Measurements from ENCODE around the gene CFAP70.
A peak's percentile ranks its signal among the peaks of the same experiment; 100 is the strongest.
"Not testable (repeated sequence)": the region's sequence is repeated elsewhere in the genome, so short reads cannot be mapped to it uniquely, and the experiment has no call there.

Gene CFAP70

DNA sequence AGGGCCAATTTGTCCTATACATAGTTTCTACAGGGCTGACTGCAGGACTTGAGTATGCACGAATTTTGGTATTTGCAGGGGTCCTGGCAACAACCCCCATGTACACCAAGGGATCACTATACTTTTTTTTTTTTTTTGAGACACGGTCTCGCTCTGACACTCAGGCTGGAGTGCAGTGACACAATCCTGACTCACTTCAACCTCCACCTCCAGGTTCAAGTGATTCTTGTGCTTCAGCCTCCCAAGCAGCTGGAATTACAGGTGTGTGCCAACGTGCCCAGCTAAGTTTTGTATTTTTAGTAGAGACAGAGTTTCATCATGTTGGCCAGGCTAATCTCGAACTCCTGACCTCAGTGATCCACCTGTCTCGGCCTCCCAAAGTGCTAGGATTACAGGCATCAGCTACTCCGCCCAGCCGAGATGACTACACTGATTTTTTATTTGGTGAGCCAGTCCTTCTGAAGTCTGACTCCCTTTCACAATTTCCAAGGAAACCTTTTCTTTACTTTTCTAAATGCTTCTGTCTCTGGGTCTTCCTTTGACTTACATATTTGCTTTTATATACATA, 19.8 kb downstream of the CFAP70 start:
- no peak for DNase-seq

DNA sequence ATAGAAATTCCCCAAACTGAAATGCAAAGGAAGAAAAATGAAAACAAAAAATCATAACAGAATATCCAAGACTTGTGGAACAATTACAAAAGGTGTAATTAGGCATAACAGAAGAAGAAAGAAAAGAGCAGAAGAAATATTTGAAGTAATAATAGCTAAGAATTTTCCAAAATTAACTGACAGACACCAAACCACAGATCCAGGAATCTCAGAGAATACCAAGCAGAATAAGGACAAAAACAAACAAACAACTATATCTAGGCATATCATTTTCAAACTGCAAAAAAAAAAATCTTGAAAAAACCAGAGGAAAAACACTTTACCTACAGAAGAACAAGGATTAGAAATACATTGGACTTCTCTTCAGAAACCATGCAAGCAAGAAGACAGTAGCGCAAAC, 25.5 kb downstream of the CFAP70 start:
- no peak for DNase-seq

DNA sequence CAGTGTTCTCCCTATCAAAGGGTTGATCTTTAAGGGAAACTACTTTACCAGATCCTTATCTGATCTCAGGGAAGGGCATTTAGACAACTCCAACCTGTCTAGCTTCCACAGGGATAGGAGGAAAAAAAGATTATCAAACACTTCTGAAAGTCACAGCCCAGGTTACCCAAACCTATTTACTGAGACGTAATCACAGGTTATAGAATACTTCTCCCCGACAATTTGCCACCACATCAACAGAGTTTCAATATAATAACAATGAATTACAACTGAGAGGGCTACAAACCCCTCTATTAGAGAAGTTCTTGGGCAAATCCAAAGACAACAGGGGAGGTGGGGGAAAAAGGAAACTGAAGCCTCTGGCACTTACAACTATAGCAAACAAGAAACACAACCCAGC, 26.3 kb downstream of the CFAP70 start:
- DNase-seq = no peak

DNA sequence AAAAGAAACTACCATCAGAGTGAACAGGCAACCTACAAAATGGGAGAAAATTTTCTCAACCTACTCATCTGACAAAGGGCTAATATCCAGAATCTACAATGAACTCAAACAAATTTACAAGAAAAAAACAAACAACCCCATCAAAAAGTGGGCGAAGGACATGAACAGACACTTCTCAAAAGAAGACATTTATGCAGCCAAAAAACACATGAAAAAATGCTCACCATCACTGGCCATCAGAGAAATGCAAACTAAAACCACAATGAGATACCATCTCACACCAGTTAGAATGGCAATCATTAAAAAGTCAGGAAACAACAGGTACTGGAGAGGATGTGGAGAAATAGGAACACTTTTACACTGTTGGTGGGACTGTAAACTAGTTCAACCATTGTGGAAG, 30.1 kb downstream of the CFAP70 start:
- not testable (repeated sequence) for DNase-seq

DNA sequence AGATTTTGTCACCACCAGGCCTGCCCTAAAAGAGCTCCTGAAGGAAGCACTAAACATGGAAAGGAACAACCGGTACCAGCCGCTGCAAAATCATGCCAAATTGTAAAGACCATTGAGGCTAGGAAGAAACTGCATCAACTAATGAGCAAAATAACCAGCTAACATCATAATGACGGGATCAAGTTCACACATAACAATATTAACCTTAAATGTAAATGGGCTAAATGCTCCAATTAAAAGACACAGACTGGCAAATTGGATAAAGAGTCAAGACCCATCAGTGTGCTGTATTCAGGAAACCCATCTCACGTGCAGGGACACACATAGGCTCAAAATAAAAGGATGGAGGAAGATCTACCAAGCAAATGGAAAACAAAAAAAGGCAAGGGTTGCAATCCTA, 33.4 kb downstream of the CFAP70 start:
- DNase-seq = not testable (repeated sequence)

DNA sequence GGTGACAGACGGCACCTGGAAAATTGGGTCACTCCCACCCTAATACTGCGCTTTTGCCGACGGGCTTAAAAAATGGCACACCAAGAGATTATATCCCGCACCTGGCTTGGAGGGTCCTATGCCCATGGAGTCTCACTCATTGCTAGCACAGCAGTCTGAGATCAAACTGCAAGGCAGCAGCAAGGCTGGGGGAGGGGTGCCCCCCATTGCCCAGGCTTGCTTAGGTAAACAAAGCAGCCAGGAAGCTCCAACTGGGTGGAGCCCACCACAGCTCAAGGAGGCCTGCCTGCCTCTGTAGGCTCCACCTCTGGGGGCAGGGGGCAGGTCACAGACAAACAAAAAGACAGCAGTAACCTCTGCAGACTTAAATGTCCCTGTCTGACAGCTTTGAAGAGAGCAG, 35.1 kb downstream of the CFAP70 start:
- not testable (repeated sequence) for DNase-seq

DNA sequence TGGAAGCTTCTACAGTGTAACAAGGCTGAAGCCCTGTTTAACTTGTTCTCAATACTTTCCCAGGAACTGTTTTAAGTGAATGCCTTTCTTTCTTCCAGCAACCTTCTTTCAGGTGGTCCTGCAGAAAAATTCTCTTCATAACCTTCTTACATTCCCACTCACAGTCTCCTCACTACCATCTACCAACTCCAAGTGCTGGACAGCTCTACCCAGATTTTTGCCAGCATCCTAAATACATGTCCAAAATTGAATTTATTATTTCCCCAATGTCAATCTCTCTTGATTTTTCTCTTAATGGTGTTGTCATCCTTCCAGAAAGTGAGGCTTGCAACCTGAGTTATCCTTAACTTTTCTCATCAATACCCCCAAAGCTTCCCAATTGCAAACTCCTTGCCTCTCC, 48.2 kb downstream of the CFAP70 start:
- DNase-seq = no peak

DNA sequence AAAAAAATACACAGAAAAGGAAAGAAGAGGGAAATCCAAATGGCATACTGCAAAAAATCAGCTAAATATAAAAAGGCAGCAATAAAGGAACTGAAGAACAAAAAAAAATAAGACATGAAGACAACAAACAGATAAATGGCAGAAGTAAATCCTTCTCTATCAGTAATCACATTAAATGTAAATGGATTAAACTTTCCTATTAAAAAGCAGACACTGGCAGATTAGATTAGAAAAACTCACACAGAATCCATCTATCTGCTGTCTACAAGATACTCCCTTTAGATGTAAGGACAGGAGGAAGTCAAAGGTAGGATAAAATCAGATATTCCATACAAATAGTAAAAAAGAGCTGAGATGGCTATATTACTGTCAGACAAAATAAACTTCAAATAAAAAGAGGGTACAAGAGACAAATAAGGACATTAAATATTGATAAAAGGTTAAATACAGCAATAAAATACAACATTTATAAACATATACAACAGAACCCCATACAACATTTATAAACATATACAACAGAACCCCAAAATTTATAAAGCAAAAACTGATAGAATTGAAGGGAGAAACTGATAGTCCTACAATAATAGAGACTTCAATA, 51.4 kb downstream of the CFAP70 start:
- DNase-seq = no peak

DNA sequence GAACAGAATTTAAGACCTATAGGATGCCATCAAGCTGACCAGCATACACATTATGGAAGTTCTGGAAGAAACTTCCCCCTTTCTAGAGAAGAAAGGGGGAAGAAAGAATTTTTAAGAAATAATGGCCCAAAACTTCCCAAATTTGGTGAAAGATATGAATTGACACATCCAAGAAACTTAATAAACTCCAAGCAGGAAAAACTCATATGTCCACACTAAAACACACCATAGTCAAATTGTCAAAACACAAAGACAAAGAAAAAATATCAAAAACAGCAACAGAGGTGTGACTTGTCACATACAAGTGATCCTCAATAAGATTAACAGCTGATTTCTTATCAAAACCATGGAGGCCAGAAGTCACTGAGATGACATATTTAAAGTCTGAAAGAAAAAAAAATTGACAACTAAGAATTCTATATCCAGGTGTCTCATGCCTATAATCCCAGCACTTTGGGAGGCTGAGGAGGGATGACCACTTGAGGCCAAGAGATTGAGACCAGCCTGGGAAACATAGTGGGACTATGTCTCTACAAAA, 52.4 kb downstream of the CFAP70 start:
- DNase-seq = no peak

DNA sequence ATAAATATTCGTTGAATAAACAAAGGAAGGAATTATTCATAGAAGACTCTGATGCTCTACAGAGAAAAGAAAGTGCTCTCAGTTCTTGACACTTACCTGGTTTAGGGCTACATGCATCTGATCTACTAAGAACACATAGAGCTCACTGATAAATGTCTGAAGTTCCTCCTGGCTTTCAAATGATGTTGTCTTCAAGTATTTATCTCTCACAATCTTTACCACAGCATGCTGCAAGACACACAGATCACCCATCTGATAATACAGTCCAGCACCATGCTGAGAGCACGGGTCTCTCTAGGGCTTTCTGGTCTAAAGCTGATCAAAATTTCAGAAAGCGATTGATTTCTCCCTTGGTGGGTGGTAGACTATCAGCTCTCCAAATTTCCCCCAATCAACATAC, 61.7 kb downstream of the CFAP70 start:
- DNase-seq = no peak

DNA sequence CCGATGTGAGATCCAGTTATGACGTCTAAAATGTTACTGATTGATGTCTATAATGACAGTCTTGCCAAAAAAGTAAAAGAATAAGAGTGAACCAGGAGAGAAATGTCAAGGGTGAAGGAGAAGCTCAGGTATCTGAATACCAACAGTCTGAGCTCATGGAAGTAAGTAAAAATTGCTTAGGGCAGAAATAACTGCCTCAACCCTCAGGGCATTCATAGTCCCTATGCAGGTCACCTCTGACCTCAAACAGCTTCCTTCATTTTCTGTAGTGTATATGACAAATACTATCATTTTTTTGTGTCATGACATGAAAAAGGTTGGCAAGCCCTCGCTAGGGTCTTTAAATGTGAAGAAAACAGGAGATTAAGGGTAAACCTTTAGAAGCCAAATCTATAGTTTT, 65.2 kb downstream of the CFAP70 start:
- no peak for DNase-seq

DNA sequence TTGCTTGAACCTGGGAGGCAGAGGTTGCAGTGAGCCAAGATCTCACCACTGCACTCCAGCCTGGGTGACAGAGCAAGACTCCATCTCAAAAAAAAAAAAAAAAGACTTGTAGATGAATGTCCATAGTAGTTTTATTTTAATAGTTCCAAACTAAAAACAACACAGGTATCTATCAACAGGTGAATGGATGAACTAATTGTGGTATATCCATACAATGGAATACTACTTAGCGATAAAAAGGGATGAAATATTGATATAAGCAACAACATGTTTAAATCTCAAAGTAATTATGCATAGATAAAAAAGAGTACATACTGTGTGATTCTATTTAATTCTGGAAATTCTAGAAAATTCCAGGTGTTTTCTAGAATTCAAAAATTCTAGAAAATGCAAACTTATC, 68.7 kb downstream of the CFAP70 start:
- DNase-seq = no peak

DNA sequence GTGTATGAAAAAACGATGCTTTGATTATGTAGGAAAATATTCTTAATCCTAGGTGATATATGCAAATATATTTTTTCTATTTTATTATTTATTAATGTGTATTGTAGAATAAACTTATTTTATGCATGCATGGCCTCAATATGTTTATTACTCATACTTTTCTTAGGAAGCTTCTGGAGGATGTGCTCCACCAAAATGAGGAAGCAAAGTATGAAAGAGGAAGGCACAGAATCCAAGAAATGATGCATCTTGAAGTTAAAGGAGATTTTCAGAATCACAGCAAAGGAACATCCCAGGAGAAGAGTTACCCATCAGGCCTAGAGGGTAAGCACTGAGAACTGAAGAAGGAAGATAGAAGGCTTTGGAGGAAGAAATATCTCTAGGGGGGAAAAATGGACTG, 71.2 kb downstream of the CFAP70 start:
- DNase-seq = no peak

DNA sequence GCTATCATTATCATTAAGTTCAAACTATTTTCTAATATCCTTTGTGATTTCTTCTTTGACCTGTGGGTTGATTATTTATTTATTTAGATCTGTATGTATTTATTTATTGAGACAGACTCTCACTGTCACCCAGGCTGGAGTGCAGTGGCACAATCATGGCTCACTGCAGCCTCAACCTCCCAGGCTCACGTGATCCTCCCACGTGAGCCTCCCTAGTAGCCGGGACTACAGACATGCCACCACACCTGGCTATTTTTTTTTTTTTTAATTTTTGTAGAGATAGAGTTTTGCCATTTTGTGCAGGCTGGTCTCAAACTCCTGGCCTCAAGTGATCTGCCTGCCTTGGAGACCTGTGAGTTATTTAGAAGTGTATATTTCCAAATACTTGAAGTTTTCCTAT, 77.6 kb downstream of the CFAP70 start:
- DNase-seq = no peak

DNA sequence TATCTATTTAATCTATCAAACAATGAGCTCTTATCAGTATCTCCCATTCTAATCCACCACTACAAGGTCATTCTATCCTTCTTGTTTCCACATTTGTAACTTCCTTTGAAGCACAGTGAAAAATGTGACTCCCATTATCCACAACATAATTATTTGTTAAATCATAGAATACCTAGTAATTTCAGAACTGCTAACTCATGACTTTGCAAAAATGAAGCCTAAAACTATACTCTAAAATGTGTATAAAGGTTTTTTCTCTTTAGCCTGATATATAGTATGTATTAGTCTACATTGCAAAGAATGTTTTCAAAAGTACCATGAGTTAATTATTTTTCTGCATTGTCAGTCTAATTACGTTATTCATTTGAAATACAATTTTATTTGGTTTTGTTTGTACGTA, 94.2 kb downstream of the CFAP70 start:
- DNase-seq = no peak

DNA sequence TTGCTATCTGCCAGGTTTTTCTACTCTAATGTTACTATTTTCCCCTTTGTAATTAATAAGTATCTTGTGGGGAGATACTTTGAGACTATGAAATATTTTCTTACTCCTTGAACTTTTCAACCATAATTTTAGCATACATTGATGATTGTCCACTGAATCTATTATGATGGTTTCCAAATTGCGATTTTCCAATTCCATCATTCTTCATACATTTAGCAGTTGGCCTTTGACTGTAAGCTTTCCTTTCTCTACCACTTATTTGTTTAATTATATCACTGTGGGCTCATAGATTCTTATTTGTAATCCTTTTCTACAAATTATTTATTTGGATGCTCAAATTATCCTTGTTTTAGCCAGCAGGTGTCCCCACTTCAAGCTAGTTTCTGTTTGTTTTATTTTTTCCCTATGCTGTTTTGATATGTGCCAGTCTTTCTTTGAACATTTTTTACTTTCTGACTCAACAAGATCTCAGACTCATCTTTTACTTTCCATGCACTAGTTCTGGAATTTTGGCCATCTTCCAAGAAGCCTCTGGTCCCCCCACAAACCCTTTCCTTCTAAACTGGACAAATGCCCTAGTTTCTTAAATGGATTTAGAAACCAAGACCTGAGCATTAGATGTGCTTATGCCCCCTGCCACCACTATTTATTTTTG, 94.8 kb downstream of the CFAP70 start:
- no peak for DNase-seq

DNA sequence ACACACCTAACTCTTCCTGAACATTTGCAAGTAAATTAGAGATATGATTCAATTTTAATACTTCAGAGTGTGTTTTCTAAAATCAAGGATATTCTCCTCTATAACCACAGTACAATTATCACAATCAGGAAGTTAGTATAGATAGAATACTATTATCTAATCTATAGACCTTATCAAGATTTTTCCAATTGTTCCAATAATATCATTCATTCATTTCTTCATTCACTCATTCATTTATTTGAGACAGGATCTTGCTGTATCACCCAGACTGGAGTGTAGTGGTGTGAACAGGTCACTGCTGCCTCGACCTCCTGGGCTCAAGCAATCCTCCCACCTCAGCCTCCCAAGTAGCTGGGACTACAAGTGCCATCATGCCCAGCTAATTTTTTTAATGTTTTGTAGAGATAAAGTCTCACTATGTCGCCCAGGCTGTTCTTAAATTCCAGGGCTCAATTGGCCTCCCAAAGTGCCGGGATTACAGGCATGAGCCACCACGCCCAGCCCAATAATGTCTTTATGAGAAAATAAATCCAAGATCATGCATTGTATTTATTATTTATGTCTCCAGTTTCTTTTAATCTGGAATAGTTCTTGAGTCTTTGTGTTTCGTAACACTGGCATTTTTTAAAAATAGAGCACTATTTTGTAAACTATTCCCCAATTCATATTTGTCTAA, 95.6 kb downstream of the CFAP70 start:
- no peak for DNase-seq

DNA sequence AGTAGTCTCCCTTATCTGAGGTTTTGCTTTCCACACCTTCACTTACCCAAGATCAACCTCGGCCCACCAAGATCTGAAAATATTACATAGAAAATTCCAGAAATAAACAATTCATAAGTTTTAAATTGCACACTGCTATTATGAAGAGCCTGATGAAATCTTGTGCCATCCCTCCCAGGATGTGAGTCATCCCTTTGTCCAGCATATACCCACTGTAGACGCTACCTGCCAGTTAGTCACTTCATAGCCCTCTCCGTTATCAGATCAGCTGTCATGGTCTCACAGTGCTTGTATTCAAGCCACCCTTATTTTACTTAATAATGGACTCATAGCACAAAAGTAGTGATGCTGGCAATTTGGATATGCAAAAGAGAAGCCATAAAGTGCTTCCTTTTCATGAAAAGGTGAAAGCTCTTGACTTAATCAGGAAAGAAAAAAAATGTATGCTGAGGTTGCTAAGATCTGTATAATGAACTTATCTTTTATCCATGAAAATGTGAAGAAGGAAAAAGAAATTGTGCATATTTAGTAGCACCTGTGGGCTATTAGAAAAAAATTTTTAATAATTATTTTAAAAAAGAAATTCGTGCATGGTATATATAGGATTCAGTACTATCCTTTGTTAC, 96.4 kb downstream of the CFAP70 start:
- no peak for DNase-seq

DNA sequence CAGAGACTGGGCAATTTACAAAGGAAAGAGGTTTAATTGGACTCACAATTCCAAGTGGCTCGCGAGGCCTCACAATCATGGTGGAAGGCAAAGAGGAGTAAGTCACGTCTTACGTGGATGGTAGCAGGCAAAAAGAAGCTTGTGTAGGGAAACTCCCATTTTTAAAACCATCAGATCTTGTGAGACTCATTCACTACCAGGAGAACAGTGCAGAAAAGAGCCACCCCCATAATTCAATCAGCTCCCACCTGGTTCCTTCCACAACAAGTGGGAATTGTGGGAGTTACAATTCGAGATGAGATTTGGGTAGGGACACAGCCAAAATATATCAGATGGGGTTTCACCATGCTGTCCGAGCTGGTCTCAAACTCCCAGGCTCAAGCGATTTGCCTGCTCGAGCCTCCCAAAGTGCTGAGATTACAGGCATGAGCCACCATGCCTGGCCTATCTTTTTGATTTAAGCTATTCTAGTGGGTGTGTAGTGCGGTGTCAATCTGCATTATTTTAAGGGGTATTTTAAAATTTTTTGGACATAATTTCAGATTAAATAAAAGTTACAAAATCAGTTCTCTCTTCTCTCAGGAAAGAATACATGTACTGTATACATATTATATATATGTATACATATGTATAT, 97.2 kb downstream of the CFAP70 start:
- DNase-seq = no peak

DNA sequence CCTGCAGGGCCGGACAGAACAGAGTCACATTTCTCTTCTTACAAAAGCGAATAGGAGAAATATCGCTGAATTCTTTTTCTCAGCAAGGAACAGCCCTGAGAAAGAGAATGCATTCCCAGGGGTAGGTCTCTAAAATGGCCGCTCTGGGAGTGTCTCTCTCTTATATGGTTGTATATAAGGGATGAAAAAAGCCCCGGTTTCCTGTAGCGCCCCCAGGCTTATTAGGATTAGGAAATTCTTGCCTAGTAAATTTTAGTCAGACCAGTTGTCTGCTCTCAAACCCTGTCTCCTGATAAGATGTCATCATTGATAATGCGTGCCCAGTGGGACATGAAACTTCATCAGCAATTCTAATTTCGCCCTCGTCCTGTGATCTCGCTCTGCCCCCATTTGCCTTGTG, 100.1 kb downstream of the CFAP70 start:
- DNase-seq = not testable (repeated sequence)

DNA sequence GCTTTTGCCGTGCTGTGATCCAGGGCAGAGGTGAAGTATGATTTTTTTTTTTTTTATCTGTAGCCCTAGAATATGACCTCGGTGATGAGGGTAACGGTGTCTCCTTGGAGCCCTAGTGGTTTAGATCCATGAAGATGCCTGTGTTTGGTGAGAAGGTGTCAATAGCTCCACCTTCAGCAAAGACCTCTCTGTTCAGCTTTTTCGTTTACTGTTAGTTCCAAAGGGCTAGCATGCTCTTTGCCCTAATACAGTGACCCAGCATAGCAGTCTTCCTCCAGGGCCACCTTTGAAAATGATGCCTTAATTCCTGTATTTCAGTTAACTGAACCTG, 105.5 kb downstream of the CFAP70 start:
- DNase-seq = no peak

DNA sequence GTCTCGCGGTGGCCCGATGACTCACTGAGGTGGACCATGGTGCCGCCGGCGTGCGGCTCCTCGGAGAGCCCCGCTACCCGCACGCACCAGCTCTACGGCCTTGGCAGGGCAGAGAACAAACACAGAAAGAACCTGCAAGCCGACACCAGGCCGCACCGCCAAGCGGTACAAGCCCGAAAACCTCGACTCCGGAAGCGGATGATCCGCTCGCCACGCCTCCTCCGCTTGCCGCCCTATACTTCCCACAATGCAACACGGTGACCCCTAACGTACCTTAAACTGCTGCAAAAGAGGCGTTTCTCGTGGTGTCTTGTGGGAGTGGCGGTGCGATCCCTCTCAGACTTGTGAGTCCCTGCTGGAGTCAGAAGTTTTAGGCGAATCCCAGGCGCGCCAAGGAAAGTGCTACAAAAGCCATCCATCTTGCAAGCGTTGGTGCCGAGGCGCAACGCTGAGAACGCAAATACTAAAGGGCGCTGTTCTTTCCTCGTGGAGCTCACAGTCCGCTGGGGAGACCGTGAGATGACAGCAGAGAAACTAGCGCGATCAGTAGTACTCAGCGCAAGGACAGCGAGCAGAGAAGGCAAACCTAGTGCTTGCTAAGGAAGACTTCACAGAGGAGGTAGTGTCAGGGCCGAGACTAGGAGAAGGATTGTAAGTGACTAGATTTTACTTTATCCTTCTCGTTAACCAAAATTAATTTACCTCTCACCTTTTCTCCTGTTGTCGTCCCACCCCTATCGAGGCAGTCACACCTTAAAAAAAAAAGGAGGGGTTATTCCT, 106.0 kb downstream of the CFAP70 start, which contains the start of gene MRPS16:
MRPS16 (minus strand) TSS at position 200 of the 780 bp plus-strand sequence; CDS start at position 38, 162 bp downstream.
- peak; percentile 82 for DNase-seq

Measured in NCI-H187 treated with DMSO at 0.1 percent for 48 hours (cell line).